B cell (primary cell): ENCODE data around the gene GRIP2. TPM values are rescaled to one million over a fixed set of nuclear protein-coding genes. Genes with fewer than 3 reads are reported as not detected.

Source experiments
- ATAC-seq: fragments of 200-7000 bp; cut with Tn5 transposase; one replicate; pipeline ENCODE4 v1.10.0; 2021; ENCODE audit warnings: low read depth, mild to moderate bottlenecking, moderate number of reproducible peaks, moderate library complexity
- CTCF ChIA-PET: fragments of 350-600 bp; sonication (Branson Sonifier 250); formaldehyde crosslinking; loops from one replicate; lab custom pipeline; 2021; ENCODE audit warnings: antibody characterized with exemption, inconsistent platforms; lab: Charles Lee
- POLR2A ChIA-PET: fragments of 350-600 bp; sonication (Branson Sonifier 250); formaldehyde crosslinking; loops from one replicate; lab custom pipeline; 2021; ENCODE audit warnings: antibody characterized with exemption; lab: Charles Lee
- DNase-seq: peaks from one replicate; pipeline ENCODE4 v3.0.0; 2013
- H2AFZ ChIP-seq: 2 replicates; pipeline ENCODE4 v1.6.1; 2012; ENCODE audit warnings: mild to moderate bottlenecking, low read depth, low read length; ENCODE audit not compliant: insufficient read depth, poor library complexity, severe bottlenecking
- H3K27ac ChIP-seq, 2 donors: 1 replicate in 1 of 2; 2 replicates in 1 of 2; pipeline ENCODE4 v1.5.1; 2012 to 2013; ENCODE audit warnings: low read length in 2 of 2, mild to moderate bottlenecking in 2 of 2, moderate library complexity in 1 of 2
- H3K27me3 ChIP-seq, 4 experiments: fragments of 200-600 bp in 1 of 4; sonication (generic) in 1 of 4; replicated peaks in 1 of 4; 1 replicate in 2 of 4; 2 replicates in 2 of 4; pipeline versions ENCODE4 v1.6.1 to v1.7.0; 2013 to 2016; ENCODE audit warnings: low read length in 3 of 4, mild to moderate bottlenecking in 2 of 4, mixed read lengths in 1 of 4, moderate library complexity in 1 of 4; ENCODE audit not compliant: insufficient read depth in 4 of 4, control insufficient read depth in 3 of 4; ENCODE audit errors: control extremely low read depth in 1 of 4
- H3K36me3 ChIP-seq, 2 experiments: replicated peaks in 1 of 2; 1 replicate in 1 of 2; 2 replicates in 1 of 2; pipeline versions ENCODE4 v1.6.1 to v1.7.1; 2013; ENCODE audit warnings: low read length in 1 of 2; ENCODE audit not compliant: insufficient read depth in 2 of 2, control insufficient read depth in 1 of 2; ENCODE audit errors: control extremely low read depth in 1 of 2, extremely low read depth in 1 of 2
- H3K4me1 ChIP-seq, 2 donors: fragments of 200-600 bp in 1 of 2; sonication (generic) in 1 of 2; 1 replicate in 1 of 2; 2 replicates in 1 of 2; pipeline versions ENCODE4 v1.5.1 to v1.6.1; 2013 to 2017; ENCODE audit warnings: low read length in 2 of 2; ENCODE audit not compliant: control insufficient read depth in 2 of 2, insufficient read depth in 2 of 2
- H3K4me2 ChIP-seq: replicated peaks from 2 replicates; pipeline ENCODE3; 2012; ENCODE audit warnings: mild to moderate bottlenecking, low read depth, low read length; ENCODE audit not compliant: poor library complexity, severe bottlenecking
- H3K4me3 ChIP-seq, 5 experiments: fragments of 200-600 bp in 1 of 5; sonication (generic) in 1 of 5; 1 replicate in 3 of 5; 2 replicates in 2 of 5; pipeline versions ENCODE4 v1.5.1 to v1.7.0; 2011 to 2016; ENCODE audit warnings: low read length in 4 of 5, mild to moderate bottlenecking in 4 of 5, low read depth in 2 of 5, control low read depth in 1 of 5, moderate library complexity in 1 of 5; ENCODE audit not compliant: insufficient read depth in 1 of 5; ENCODE audit errors: control extremely low read depth in 1 of 5, extremely low read depth in 1 of 5
- H3K79me2 ChIP-seq: fragments of 200-600 bp; sonication (generic); one replicate; pipeline ENCODE4 v1.6.0; 2016; ENCODE audit warnings: low read length; ENCODE audit not compliant: control insufficient read depth, insufficient read depth
- H3K9ac ChIP-seq: fragments of 200-600 bp; sonication (generic); 2 replicates; pipeline ENCODE4 v1.6.1; 2017; ENCODE audit warnings: mild to moderate bottlenecking, low read length, moderate library complexity
- H3K9me3 ChIP-seq, 3 donors: one replicate each; pipeline versions ENCODE4 v1.6.1 to v1.7.1; 2013; ENCODE audit warnings: low read length in 2 of 3; ENCODE audit not compliant: control insufficient read depth in 2 of 3, insufficient read depth in 1 of 3; ENCODE audit errors: control extremely low read depth in 1 of 3
- H4K20me1 ChIP-seq: 2 replicates; pipeline ENCODE4 v1.6.0; 2012; ENCODE audit warnings: mild to moderate bottlenecking, low read length; ENCODE audit not compliant: insufficient read depth, control insufficient read depth, poor library complexity, severe bottlenecking
- H3K27ac Mint-ChIP-seq: one replicate; pipeline ENCODE4 v1.8.0; 2021; ENCODE audit warnings: mixed read lengths
- H3K27me3 Mint-ChIP-seq: one replicate; pipeline ENCODE4 v1.8.0; 2021; ENCODE audit warnings: mixed read lengths
- H3K4me1 Mint-ChIP-seq: one replicate; pipeline ENCODE4 v1.8.0; 2021; ENCODE audit warnings: mixed read lengths
- H3K4me3 Mint-ChIP-seq: one replicate; pipeline ENCODE4 v1.8.0; 2021; ENCODE audit warnings: mixed read lengths
- H3K9me3 Mint-ChIP-seq: one replicate; pipeline ENCODE4 v1.8.0; 2022; ENCODE audit warnings: mixed read lengths; ENCODE audit not compliant: insufficient read depth
- CTCF ChIP-seq: fragments of 200-600 bp; IDR thresholded peaks from one replicate; pipeline ENCODE4 v1.8.0; 2022; ENCODE audit warnings: antibody characterized with exemption, mild to moderate bottlenecking
- EZH2 ChIP-seq: IDR thresholded peaks from 2 replicates; pipeline ENCODE4 v1.6.1; 2012; ENCODE audit warnings: borderline replicate concordance, low read depth, mild to moderate bottlenecking, moderate library complexity, low read length; ENCODE audit not compliant: insufficient read depth, poor library complexity, severe bottlenecking
- WGBS: methylation state at CpG from one replicate; pipeline ENCODE4 v1.1.5; 2013; ENCODE audit warnings: missing lambda C conversion rate; ENCODE audit not compliant: insufficient coverage; 5-methylcytosine and 5-hydroxymethylcytosine counted together
- intact Hi-C: fragments of 100-400 bp; cut with micrococcal nuclease; formaldehyde crosslinking; loops from one replicate; pipeline ENCODE4 v1.10.0; 2022
- polyA plus RNA-seq: library from polyadenylated mRNA; depleted of rRNA; stranded (reverse); fragments of >200 nt; gene quantifications from 2 replicates; pipeline ENCODE4 v1.2.3, GENCODE V29; 2012
- total RNA-seq, 2 donors: library from RNA; stranded (reverse); fragments of 120-200 nt in 1 of 2; gene quantifications; 1 replicate in 1 of 2; 2 replicates in 1 of 2; pipeline versions ENCODE4 v1.2.3 to v1.2.4, GENCODE V29; 2013 to 2022

Gene GRIP2
- total and polyA plus RNA-seq, 2 donors (not counting 1 experiment from before 2014, with no cell fraction given): not detected

- 52% methylated on average over 3 of the region's 3 CpGs for WGBS
- DNase-seq (no peak), ATAC-seq (peak; percentile 58)
- Histone ChIP-seq H2AFZ (no peak overlapping the region), H3K9me3 (no peaks in the 10 kb centered on the region), H3K4me3 (no peak overlapping the region), H3K9ac (no peak overlapping the region), H3K36me3 (peaks cover 0 to 14% of the 10 kb centered on the region in 2 experiments), H3K4me2 (peak overlapping the region; percentile 58), H3K4me1 (peaks cover 14 to 34% of the 10 kb centered on the region in 2 donors), H3K27me3 (no peaks in the 10 kb centered on the region), H4K20me1 (peaks cover 39% of the 10 kb centered on the region), H3K79me2 (peaks cover 63% of the 10 kb centered on the region), H3K27ac (no peak overlapping the region)
- POLR2A ChIA-PET: no interaction called here
- CTCF ChIA-PET: interaction anchor here (2.2 kb wide), 1 partner anchor 22 kb away, joined by 10 read pairs; no protein-coding TSS in a partner anchor
- intact Hi-C loops: no loop called here
- H3K4me3 Mint-ChIP-seq: no peak overlapping the region
- no peaks in the 10 kb centered on the region for H3K9me3 Mint-ChIP-seq
- H3K27me3 Mint-ChIP-seq: no peaks in the 10 kb centered on the region
- TF ChIP-seq CTCF: no peak
- H3K27ac Mint-ChIP-seq: peak overlapping the region; percentile 55
- H3K4me1 Mint-ChIP-seq: peaks cover 39% of the 10 kb centered on the region
Measured at GRCh38 chr3:14440168-14440518, 100.0 kb downstream of the GRIP2 start.

- no peak for ATAC-seq
- Histone ChIP-seq H3K4me2 (peak overlapping the region; percentile 58), H2AFZ (peak overlapping the region; percentile 3), H3K9me3 (no peaks in the 10 kb centered on the region), H3K9ac (no peak overlapping the region), H3K27me3 (no peaks in the 10 kb centered on the region), H3K36me3 (peaks cover 0 to 14% of the 10 kb centered on the region in 2 experiments), H3K27ac (no peak overlapping the region), H3K4me3 (no peak overlapping the region), H4K20me1 (peaks cover 39% of the 10 kb centered on the region), H3K79me2 (peaks cover 68% of the 10 kb centered on the region), H3K4me1 (peaks cover 19 to 39% of the 10 kb centered on the region in 2 donors)
- no peak for DNase-seq
- ChIA-PET CTCF (interaction anchor here (1.0 to 2.7 kb wide), 4 partner anchors 22 to 179 kb away, joined by 3 to 11 read pairs (median 6); no protein-coding TSS in a partner anchor), POLR2A (no interaction called here)
- WGBS: 38% methylated on average over 12 of the region's 13 CpGs
- Mint-ChIP-seq H3K27me3 (no peaks in the 10 kb centered on the region), H3K4me1 (peaks cover 43% of the 10 kb centered on the region), H3K4me3 (peak overlapping the region; percentile 62), H3K9me3 (no peaks in the 10 kb centered on the region), H3K27ac (peak overlapping the region; percentile 63)
- intact Hi-C loops: no loop called here
- TF ChIP-seq EZH2: no peak
- TF ChIP-seq CTCF: no peak
Measured at GRCh38 chr3:14439501-14440167, 100.5 kb downstream of the GRIP2 start.
